Esophagus squamous epithelium (tissue), 4 donors: ENCODE data around the gene SUSD6.

Experiments
- CTCF ChIP-seq, 6 experiments: fragments of 450-650 bp in 4 of 6; fragments of 200-600 bp in 2 of 6; sonication (generic) in 2 of 6; IDR thresholded peaks; one replicate each; pipeline ENCODE4 v1.5.1; 2016 to 2019; ENCODE audit warnings: antibody characterized with exemption in 6 of 6, mild to moderate bottlenecking in 4 of 6, moderate library complexity in 4 of 6
- POLR2A ChIP-seq, 4 donors: fragments of 450-650 bp; IDR thresholded peaks; one replicate each; pipeline ENCODE4 v1.6.1; 2017; ENCODE audit warnings: antibody characterized with exemption in 4 of 4, mild to moderate bottlenecking in 4 of 4, moderate library complexity in 3 of 4

GRCh38 chr14:69715725-69716477 lies 104.5 kb downstream of the SUSD6 start:
- TF ChIP-seq POLR2A (IDR thresholded peaks at IDR 0.05) (no peak), CTCF (IDR thresholded peaks at IDR 0.05) (no peak)
